Loucy (cell line): ENCODE measurements around the gene PRCD.
A peak's percentile ranks its signal among the peaks of the same experiment; 100 is the strongest.

ENCODE experiments used
- H2AFZ ChIP-seq: fragments of 200-600 bp; sonication (generic); 2 replicates; pipeline ENCODE4 v1.6.0; 2016; ENCODE audit warnings: antibody characterized with exemption, mild to moderate bottlenecking, low read length, moderate library complexity
- H3F3A ChIP-seq: fragments of 200-600 bp; 2 replicates; pipeline ENCODE4 v1.6.0; 2016; ENCODE audit warnings: antibody characterized with exemption, low read depth, mild to moderate bottlenecking
- H3K27me3 ChIP-seq: fragments of 200-600 bp; sonication (generic); 2 replicates; pipeline ENCODE4 v1.6.1; 2014; ENCODE audit warnings: low read length, mild to moderate bottlenecking; ENCODE audit not compliant: insufficient read depth, poor library complexity, severe bottlenecking
- H3K36me3 ChIP-seq: fragments of 200-600 bp; sonication (generic); 2 replicates; pipeline ENCODE4 v1.6.1; 2016; ENCODE audit warnings: low read length; ENCODE audit not compliant: insufficient read depth
- H3K4me1 ChIP-seq: fragments of 200-600 bp; sonication (generic); 2 replicates; pipeline ENCODE4 v1.5.1; 2014; ENCODE audit warnings: low read length, mild to moderate bottlenecking; ENCODE audit not compliant: insufficient read depth, poor library complexity, severe bottlenecking
- H3K4me2 ChIP-seq: fragments of 200-600 bp; sonication (generic); 2 replicates; pipeline ENCODE4 v1.6.0; 2014; ENCODE audit warnings: antibody characterized with exemption, low read length, low read depth, mild to moderate bottlenecking; ENCODE audit not compliant: poor library complexity, severe bottlenecking
- H3K4me3 ChIP-seq: fragments of 200-600 bp; sonication (generic); 2 replicates; pipeline ENCODE4 v1.5.1; 2014; ENCODE audit warnings: low read length, mild to moderate bottlenecking, mixed read lengths; ENCODE audit not compliant: poor library complexity, severe bottlenecking
- H3K79me2 ChIP-seq: fragments of 200-600 bp; sonication (generic); 2 replicates; pipeline ENCODE4 v1.6.1; 2014; ENCODE audit warnings: low read length; ENCODE audit not compliant: insufficient read depth
- H3K9ac ChIP-seq: fragments of 200-600 bp; sonication (generic); 2 replicates; pipeline ENCODE4 v1.6.0; 2014; ENCODE audit warnings: mild to moderate bottlenecking, low read depth, low read length, moderate library complexity; ENCODE audit not compliant: poor library complexity, severe bottlenecking
- H3K9me2 ChIP-seq: fragments of 200-600 bp; sonication (generic); replicated peaks from 2 replicates; pipeline ENCODE4 v1.6.1; 2016; ENCODE audit warnings: low read depth, low read length, mixed read lengths
- H3K9me3 ChIP-seq: fragments of 200-600 bp; sonication (generic); 2 replicates; pipeline ENCODE4 v1.6.1; 2014; ENCODE audit warnings: mild to moderate bottlenecking, antibody characterized with exemption, low read length, low read depth; ENCODE audit not compliant: insufficient read depth
- H4K20me1 ChIP-seq: fragments of 200-600 bp; sonication (generic); 2 replicates; pipeline ENCODE4 v1.6.0; 2014; ENCODE audit warnings: antibody characterized with exemption, low read length, mild to moderate bottlenecking; ENCODE audit not compliant: insufficient read depth, poor library complexity, severe bottlenecking
- EZH2phosphoT487 ChIP-seq: fragments of 200-600 bp; IDR thresholded peaks from 2 replicates; pipeline ENCODE4 v1.6.1; 2018; ENCODE audit warnings: antibody characterized with exemption, mild to moderate bottlenecking, moderate library complexity, borderline replicate concordance
- TF ChIP-seq, protein P1 (sequence below): fragments of 200-600 bp; sonication (generic); conservative IDR thresholded peaks from 2 replicates; pipeline ENCODE4 v1.5.1; 2014; ENCODE audit warnings: mild to moderate bottlenecking, antibody characterized with exemption, low read length

The PRCD gene

DNA sequence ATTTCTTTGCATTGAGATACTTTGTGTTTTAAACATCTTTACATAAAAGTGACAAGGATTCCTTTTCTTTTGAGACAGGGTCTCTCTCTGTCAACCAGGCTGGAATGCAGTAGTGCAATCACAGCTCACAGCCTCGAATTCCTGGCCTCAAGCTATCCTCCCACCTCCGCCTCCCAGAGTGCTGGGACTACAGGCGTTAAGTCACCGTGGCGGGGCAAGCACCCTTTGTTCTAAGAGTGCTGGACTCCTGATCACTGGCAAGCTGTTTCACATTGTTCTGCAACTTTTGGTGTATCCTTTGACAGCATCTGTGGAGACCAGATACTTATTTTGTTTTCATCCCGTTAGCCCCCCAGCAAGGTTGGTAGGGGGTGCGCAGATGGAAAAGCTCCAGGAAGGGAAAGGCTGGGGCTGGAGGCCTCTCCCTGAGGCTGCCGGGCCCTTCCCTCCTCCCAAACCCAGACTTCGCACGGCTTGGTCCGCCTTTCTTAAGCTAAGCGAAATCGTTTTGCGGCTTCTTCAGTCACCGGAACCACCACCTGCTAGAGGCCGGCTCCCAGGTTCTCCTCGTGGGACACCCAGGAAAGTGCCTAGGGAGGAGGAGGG, 44.7 kb downstream of the PRCD start:
- Histone ChIP-seq H3K4me3 (no peak overlapping the region), H3F3A (no peaks in the 10 kb centered on the region), H3K36me3 (no peaks in the 10 kb centered on the region), H4K20me1 (no peaks in the 10 kb centered on the region), H3K79me2 (no peaks in the 10 kb centered on the region), H3K4me2 (no peak overlapping the region), H3K27me3 (no peaks in the 10 kb centered on the region), H3K9me2 (no peaks in the 10 kb centered on the region), H3K9ac (no peak overlapping the region), H3K9me3 (no peaks in the 10 kb centered on the region), H3K4me1 (no peaks in the 10 kb centered on the region), H2AFZ (no peak overlapping the region)
- TF ChIP-seq, protein P1, sequence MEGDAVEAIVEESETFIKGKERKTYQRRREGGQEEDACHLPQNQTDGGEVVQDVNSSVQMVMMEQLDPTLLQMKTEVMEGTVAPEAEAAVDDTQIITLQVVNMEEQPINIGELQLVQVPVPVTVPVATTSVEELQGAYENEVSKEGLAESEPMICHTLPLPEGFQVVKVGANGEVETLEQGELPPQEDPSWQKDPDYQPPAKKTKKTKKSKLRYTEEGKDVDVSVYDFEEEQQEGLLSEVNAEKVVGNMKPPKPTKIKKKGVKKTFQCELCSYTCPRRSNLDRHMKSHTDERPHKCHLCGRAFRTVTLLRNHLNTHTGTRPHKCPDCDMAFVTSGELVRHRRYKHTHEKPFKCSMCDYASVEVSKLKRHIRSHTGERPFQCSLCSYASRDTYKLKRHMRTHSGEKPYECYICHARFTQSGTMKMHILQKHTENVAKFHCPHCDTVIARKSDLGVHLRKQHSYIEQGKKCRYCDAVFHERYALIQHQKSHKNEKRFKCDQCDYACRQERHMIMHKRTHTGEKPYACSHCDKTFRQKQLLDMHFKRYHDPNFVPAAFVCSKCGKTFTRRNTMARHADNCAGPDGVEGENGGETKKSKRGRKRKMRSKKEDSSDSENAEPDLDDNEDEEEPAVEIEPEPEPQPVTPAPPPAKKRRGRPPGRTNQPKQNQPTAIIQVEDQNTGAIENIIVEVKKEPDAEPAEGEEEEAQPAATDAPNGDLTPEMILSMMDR, result no peak
- TF ChIP-seq EZH2phosphoT487, result no peak

DNA sequence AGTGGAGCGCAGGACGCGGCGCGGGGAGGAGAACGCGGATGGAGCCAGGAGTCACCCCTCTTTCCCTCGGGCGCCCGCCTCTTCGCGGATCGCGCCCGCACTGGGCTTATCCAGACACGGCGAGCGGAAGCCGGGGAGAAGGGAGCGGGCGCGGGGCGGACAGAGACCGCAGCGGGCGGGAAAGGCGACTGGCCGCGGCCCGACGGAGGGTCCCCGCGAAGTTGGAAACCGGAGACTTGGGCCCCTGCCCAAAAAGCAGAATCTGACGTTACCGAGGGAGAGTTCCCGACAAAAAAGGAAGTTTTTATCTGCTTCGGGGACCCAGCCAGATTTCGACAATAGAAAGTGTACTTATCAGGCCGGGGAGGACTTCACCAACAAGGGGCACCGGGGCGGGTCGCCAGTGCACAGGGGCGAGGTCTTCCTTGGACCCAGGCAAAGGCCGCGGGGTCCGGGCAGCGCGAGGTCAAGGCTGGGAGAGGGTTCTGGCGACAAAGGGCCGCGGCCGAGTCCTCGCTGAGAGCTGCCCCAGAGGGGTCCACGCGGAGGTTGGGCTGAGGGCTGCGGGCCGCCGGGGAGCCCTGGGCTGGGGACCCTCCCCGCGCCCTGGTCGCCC, 45.3 kb downstream of the PRCD start:
- Histone ChIP-seq H3K9ac (no peak overlapping the region), H3K27me3 (no peaks in the 10 kb centered on the region), H3K4me3 (no peak overlapping the region), H3F3A (no peaks in the 10 kb centered on the region), H3K4me1 (no peaks in the 10 kb centered on the region), H2AFZ (peak overlapping the region; percentile 19; the same call in 1 of the 2 replicates), H3K4me2 (no peak overlapping the region), H3K9me3 (no peaks in the 10 kb centered on the region), H3K36me3 (no peaks in the 10 kb centered on the region), H3K9me2 (no peaks in the 10 kb centered on the region), H4K20me1 (no peaks in the 10 kb centered on the region), H3K79me2 (no peaks in the 10 kb centered on the region)
- TF ChIP-seq EZH2phosphoT487, result no peak
- TF ChIP-seq, protein P1, result no peak

- no peak within 1 kb of the TSS for H3K9ac ChIP-seq
- peak within 1 kb of the TSS; percentile 19; the same call in 1 of the 2 replicates for H2AFZ ChIP-seq
- H3K36me3 ChIP-seq, result no peaks in the 10 kb centered on the region
- H4K20me1 ChIP-seq, result no peaks in the 10 kb centered on the region
- H3K4me2 ChIP-seq, result peak within 1 kb of the TSS; percentile 50
- no peaks in the 10 kb centered on the region for H3K9me2 ChIP-seq
- H3K4me1 ChIP-seq, result no peaks in the 10 kb centered on the region
- no peak for TF ChIP-seq EZH2phosphoT487
- TF ChIP-seq, protein P1, result no peak
- no peaks in the 10 kb centered on the region for H3K9me3 ChIP-seq
- H3K27me3 ChIP-seq, result no peaks in the 10 kb centered on the region
- H3F3A ChIP-seq, result no peaks in the 10 kb centered on the region
- peak within 1 kb of the TSS; percentile 58 for H3K4me3 ChIP-seq
- no peaks in the 10 kb centered on the region for H3K79me2 ChIP-seq
Observed at GRCh38 chr17:76585649-76586593, 46.1 kb downstream of the PRCD start, which contains the start of gene ST6GALNAC2. ST6GALNAC2 (minus strand) TSS chr17:76585860; CDS start chr17:76585808, 52 bp downstream.
